ENCODE data around the gene MYO1D.

MYO1D gene

GRCh38 chr17:32731556-32732295, 145.2 kb downstream of the MYO1D start:
- Histone ChIP-seq H3K4me3 (ENCODE audit: low read length) (no peak overlapping the region), H3F3A (ENCODE audit: insufficient read depth, low read length) (no peaks in the 10 kb centered on the region), H3K4me2 (ENCODE audit: low read depth, low read length) (no peak overlapping the region), H2AFZ (ENCODE audit: low read length) (no peak overlapping the region), H3K9me3 (replicated peaks; ENCODE audit: insufficient read depth, low read length) (no peaks in the 10 kb centered on the region), H3K4me1 (ENCODE audit: low read length) (no peaks in the 10 kb centered on the region), H3K9me2 (replicated peaks; ENCODE audit: insufficient read depth, low read length) (no peaks in the 10 kb centered on the region), H4K20me1 (ENCODE audit: insufficient read depth, low read length) (no peaks in the 10 kb centered on the region), H3K79me2 (ENCODE audit: low read length) (no peaks in the 10 kb centered on the region), H3K36me3 (replicated peaks; ENCODE audit: insufficient read depth, low read length) (no peaks in the 10 kb centered on the region; the same call in 1 of the 2 replicates), H3K27ac (ENCODE audit: low read length) (no peak overlapping the region), H3K9ac (ENCODE audit: low read length) (no peak overlapping the region), H3K27me3 (replicated peaks; ENCODE audit: insufficient read depth, low read length) (no peaks in the 10 kb centered on the region)
- DNase-seq, result no peak
- TF ChIP-seq, protein P1, sequence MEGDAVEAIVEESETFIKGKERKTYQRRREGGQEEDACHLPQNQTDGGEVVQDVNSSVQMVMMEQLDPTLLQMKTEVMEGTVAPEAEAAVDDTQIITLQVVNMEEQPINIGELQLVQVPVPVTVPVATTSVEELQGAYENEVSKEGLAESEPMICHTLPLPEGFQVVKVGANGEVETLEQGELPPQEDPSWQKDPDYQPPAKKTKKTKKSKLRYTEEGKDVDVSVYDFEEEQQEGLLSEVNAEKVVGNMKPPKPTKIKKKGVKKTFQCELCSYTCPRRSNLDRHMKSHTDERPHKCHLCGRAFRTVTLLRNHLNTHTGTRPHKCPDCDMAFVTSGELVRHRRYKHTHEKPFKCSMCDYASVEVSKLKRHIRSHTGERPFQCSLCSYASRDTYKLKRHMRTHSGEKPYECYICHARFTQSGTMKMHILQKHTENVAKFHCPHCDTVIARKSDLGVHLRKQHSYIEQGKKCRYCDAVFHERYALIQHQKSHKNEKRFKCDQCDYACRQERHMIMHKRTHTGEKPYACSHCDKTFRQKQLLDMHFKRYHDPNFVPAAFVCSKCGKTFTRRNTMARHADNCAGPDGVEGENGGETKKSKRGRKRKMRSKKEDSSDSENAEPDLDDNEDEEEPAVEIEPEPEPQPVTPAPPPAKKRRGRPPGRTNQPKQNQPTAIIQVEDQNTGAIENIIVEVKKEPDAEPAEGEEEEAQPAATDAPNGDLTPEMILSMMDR (IDR thresholded peaks at IDR 0.05; ENCODE audit: low read length), result no peak
- no peak for TF ChIP-seq EZH2phosphoT487 (IDR thresholded peaks at IDR 0.05; ENCODE audit: low read length)
- no peak for TF ChIP-seq EZH2 (optimal IDR thresholded peaks at IDR 0.05; ENCODE audit: low read depth, low read length)

DNA sequence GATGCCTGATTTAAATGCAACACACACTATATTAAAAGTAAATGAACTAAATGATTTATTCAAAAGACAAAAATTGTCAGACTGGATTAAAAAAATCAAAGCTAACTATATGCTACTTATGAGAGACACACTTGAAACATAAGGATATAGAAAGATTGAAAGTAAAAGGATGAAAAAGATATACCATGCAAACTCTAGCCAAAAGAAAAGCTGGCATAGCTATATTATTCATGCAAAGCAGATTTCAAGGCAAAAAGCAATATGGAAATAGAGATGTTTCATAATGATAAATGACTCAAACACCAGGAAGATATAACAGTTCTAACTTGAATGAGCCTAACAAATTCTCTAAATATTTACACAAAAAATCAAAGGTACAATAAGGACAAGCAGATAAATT, 149.2 kb downstream of the MYO1D start:
- TF ChIP-seq EZH2 (optimal IDR thresholded peaks at IDR 0.05; ENCODE audit: low read depth, low read length) (no peak), EZH2phosphoT487 (IDR thresholded peaks at IDR 0.05; ENCODE audit: low read length) (no peak)
- TF ChIP-seq, protein P1 (IDR thresholded peaks at IDR 0.05; ENCODE audit: low read length), result no peak
- DNase-seq, result no peak
- Histone ChIP-seq H3K9me2 (replicated peaks; ENCODE audit: insufficient read depth, low read length) (no peaks in the 10 kb centered on the region), H3K4me2 (ENCODE audit: low read depth, low read length) (no peak overlapping the region), H3K9me3 (replicated peaks; ENCODE audit: insufficient read depth, low read length) (no peaks in the 10 kb centered on the region), H4K20me1 (ENCODE audit: insufficient read depth, low read length) (no peaks in the 10 kb centered on the region), H3K27ac (ENCODE audit: low read length) (no peak overlapping the region), H2AFZ (ENCODE audit: low read length) (no peak overlapping the region), H3K4me3 (ENCODE audit: low read length) (no peak overlapping the region), H3K36me3 (replicated peaks; ENCODE audit: insufficient read depth, low read length) (no peaks in the 10 kb centered on the region), H3K4me1 (ENCODE audit: low read length) (no peaks in the 10 kb centered on the region), H3K27me3 (replicated peaks; ENCODE audit: insufficient read depth, low read length) (no peaks in the 10 kb centered on the region), H3F3A (ENCODE audit: insufficient read depth, low read length) (no peaks in the 10 kb centered on the region), H3K9ac (ENCODE audit: low read length) (no peak overlapping the region), H3K79me2 (ENCODE audit: low read length) (no peaks in the 10 kb centered on the region)

GRCh38 chr17:32725697-32726096, 151.2 kb downstream of the MYO1D start:
- Histone ChIP-seq H3K4me1 (ENCODE audit: low read length) (no peaks in the 10 kb centered on the region), H3K36me3 (replicated peaks; ENCODE audit: insufficient read depth, low read length) (no peaks in the 10 kb centered on the region), H2AFZ (ENCODE audit: low read length) (no peak overlapping the region), H3K27ac (ENCODE audit: low read length) (no peak overlapping the region), H3F3A (ENCODE audit: insufficient read depth, low read length) (no peaks in the 10 kb centered on the region), H4K20me1 (ENCODE audit: insufficient read depth, low read length) (no peaks in the 10 kb centered on the region), H3K27me3 (replicated peaks; ENCODE audit: insufficient read depth, low read length) (no peaks in the 10 kb centered on the region), H3K9me3 (replicated peaks; ENCODE audit: insufficient read depth, low read length) (no peaks in the 10 kb centered on the region), H3K4me3 (ENCODE audit: low read length) (no peak overlapping the region), H3K9me2 (replicated peaks; ENCODE audit: insufficient read depth, low read length) (no peaks in the 10 kb centered on the region), H3K9ac (ENCODE audit: low read length) (no peak overlapping the region), H3K4me2 (ENCODE audit: low read depth, low read length) (no peak overlapping the region), H3K79me2 (ENCODE audit: low read length) (no peaks in the 10 kb centered on the region)
- no peak for DNase-seq
- TF ChIP-seq EZH2 (optimal IDR thresholded peaks at IDR 0.05; ENCODE audit: low read depth, low read length) (no peak), EZH2phosphoT487 (IDR thresholded peaks at IDR 0.05; ENCODE audit: low read length) (no peak)
- TF ChIP-seq, protein P1 (IDR thresholded peaks at IDR 0.05; ENCODE audit: low read length), result no peak

All from MM.1S (cell line).